Prostate gland (tissue), 2 donors: ENCODE measurements around the gene CRTC2. TPM values are rescaled to one million over a fixed set of nuclear protein-coding genes. Genes with fewer than 3 reads are reported as not detected.
"Not testable (repeated sequence)": the region's sequence is repeated elsewhere in the genome, so short reads cannot be mapped to it uniquely, and the experiment has no call there.

Experiments used
- DNase-seq: peaks from one replicate; pipeline ENCODE4 v3.0.0-alpha.2; 2019; ENCODE audit warnings: low spot score
- H3K27ac ChIP-seq, 2 donors: fragments of 200-600 bp; sonication (generic); 2 replicates each; pipeline ENCODE4 v1.5.1; 2017 to 2019
- H3K27me3 ChIP-seq: fragments of 200-600 bp; sonication (generic); replicated peaks from 2 replicates; pipeline ENCODE4 v1.5.1; 2019; ENCODE audit not compliant: insufficient read depth
- H3K36me3 ChIP-seq, 2 donors: fragments of 200-600 bp; sonication (generic); 1 replicate in 1 of 2; 2 replicates in 1 of 2; pipeline versions ENCODE4 v1.5.1 to v1.8.1; 2017 to 2019
- H3K4me1 ChIP-seq: fragments of 200-600 bp; sonication (generic); replicated peaks from 2 replicates; pipeline ENCODE4 v1.5.1; 2019
- H3K4me3 ChIP-seq, 2 donors: fragments of 200-600 bp; sonication (generic); 2 replicates each; pipeline ENCODE4 v1.5.1; 2017 to 2019
- H3K9me3 ChIP-seq: fragments of 200-600 bp; sonication (generic); 2 replicates; pipeline ENCODE4 v1.5.1; 2017
- POLR2A ChIP-seq: fragments of 450-650 bp; IDR thresholded peaks from one replicate; pipeline ENCODE4 v1.6.1; 2016; ENCODE audit warnings: antibody characterized with exemption, mild to moderate bottlenecking
- POLR2AphosphoS5 ChIP-seq: sonication (generic); formaldehyde crosslinking; IDR thresholded peaks from one replicate; pipeline ENCODE4 v1.6.1; 2017; ENCODE audit warnings: antibody characterized with exemption
- WGBS: methylation state at CpG from one replicate; pipeline ENCODE4 v1.1.5; 2018; 5-methylcytosine and 5-hydroxymethylcytosine counted together
- intact Hi-C: fragments of 100-400 bp; cut with DNase I; formaldehyde crosslinking; loops from one replicate; pipeline ENCODE4 v1.14.2; 2022
- total RNA-seq, 2 donors: library from RNA; depleted of rRNA; stranded (reverse); fragments of >200 nt; gene quantifications; one replicate each; pipeline ENCODE4 v1.1.0, GENCODE V29; 2016
- TF ChIP-seq, protein P1 (sequence below), 4 experiments: fragments of 200-600 bp in 2 of 4; fragments of 450-650 bp in 2 of 4; sonication (generic) in 2 of 4; IDR thresholded peaks; 1 replicate in 3 of 4; 2 replicates in 1 of 4; pipeline ENCODE4 v1.5.1; 2016 to 2019; ENCODE audit warnings: antibody characterized with exemption in 4 of 4, mild to moderate bottlenecking in 2 of 4, moderate library complexity in 2 of 4

Gene CRTC2
- total RNA-seq, 2 donors from 2014 or later: 18.5 to 30.2 TPM

DNA sequence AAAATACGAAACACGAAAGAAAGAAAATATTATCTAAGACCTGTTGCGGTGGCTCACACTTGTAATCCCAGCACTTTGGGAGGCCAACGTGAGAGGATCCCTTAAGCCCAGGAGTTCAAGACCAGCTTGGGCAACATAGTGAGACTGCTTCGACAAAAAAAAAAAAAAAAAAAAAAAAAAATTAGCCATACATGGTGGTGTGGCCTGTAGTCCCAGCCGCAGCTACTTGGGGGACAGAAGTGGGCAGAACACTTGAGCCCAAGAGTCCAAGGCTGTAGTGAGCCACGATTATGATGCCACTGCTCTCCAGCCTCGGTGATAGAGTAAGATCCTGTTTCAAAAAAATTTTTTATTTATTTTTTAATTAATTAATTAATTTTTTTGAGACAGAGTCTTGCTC lies 29.2 kb upstream of the CRTC2 start:
- no peak overlapping the region for H3K27ac ChIP-seq
- H3K27me3 ChIP-seq: no peaks in the 10 kb centered on the region
- TF ChIP-seq, protein P1, sequence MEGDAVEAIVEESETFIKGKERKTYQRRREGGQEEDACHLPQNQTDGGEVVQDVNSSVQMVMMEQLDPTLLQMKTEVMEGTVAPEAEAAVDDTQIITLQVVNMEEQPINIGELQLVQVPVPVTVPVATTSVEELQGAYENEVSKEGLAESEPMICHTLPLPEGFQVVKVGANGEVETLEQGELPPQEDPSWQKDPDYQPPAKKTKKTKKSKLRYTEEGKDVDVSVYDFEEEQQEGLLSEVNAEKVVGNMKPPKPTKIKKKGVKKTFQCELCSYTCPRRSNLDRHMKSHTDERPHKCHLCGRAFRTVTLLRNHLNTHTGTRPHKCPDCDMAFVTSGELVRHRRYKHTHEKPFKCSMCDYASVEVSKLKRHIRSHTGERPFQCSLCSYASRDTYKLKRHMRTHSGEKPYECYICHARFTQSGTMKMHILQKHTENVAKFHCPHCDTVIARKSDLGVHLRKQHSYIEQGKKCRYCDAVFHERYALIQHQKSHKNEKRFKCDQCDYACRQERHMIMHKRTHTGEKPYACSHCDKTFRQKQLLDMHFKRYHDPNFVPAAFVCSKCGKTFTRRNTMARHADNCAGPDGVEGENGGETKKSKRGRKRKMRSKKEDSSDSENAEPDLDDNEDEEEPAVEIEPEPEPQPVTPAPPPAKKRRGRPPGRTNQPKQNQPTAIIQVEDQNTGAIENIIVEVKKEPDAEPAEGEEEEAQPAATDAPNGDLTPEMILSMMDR (IDR thresholded peaks at IDR 0.05): no peak
- TF ChIP-seq POLR2AphosphoS5 (no peak), POLR2A (no peak)
- H3K36me3 ChIP-seq: no peaks in the 10 kb centered on the region
- H3K9me3 ChIP-seq: no peaks in the 10 kb centered on the region
- H3K4me1 ChIP-seq: no peaks in the 10 kb centered on the region
- no peak overlapping the region for H3K4me3 ChIP-seq
- WGBS: 83% methylated on average over 8 of the region's 8 CpGs
- no peak for DNase-seq
- intact Hi-C loops: loop anchor here (2.0 to 5.0 kb wide), 4 partner anchors 40 to 310 kb away; partner anchors contain the start of genes DENND4B and NPR1

DNA sequence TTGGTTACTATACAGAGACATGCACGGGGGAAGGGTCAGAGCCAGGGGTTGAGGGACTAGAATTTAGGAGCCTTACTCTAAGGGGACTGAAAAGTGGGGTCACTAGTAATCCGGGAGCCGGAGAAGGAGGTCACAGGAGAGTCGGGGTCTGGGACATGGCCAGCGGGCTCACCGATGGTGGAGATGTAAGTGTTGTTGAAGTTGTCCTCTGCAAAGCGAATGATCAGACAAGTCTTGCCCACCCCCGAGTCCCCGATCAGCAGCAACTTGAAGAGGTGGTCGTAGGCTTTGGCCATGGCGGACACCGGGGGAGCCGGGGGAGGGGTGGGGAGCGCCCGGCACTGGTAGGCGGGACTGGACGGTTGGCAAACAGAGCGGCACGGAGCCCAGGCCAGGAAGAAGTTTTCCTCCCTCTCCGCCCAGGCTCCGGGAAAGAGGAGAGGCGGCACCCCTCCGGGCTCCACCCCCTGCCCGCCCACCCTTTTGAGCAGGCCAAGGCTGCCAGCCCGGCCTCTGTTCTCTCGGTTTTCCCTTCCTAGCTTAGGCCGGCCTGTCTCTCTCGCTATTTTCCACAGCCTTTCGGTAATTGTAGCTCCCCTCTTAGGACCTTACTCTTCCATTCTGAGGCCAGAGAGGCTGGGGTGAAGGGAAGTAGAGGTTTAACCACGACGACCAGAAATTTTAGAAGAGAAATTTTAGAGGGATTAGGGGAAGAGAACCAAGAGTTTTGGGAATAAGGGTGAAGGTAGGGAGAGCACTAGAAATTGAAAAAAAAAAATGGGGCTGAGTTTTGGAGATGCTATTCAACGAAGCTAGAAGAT lies 27.7 kb upstream of the CRTC2 start, which contains the start of gene RAB13:
RAB13 (minus strand) TSS at position 399 of the 821 bp plus-strand sequence; CDS start at position 296, 103 bp downstream.
- Histone ChIP-seq H3K4me3 (peak within 1 kb of the TSS; percentile 40 to 63), H3K9me3 (no peaks in the 10 kb centered on the region), H3K4me1 (no peaks in the 10 kb centered on the region), H3K36me3 (no peaks in the 10 kb centered on the region), H3K27ac (peak within 1 kb of the TSS; percentile 89 to 95), H3K27me3 (no peaks in the 10 kb centered on the region)
- intact Hi-C loops: loop anchor here (2.0 to 5.0 kb wide), 4 partner anchors 39 to 309 kb away; partner anchors contain the start of genes DENND4B and NPR1
- WGBS: 1% methylated on average over 32 of the region's 32 CpGs
- DNase-seq: peak; percentile 90
- TF ChIP-seq POLR2A: peak; percentile 73
- TF ChIP-seq, protein P1 (IDR thresholded peaks at IDR 0.05): peak in 1 of 4 experiments; percentile 4
- TF ChIP-seq POLR2AphosphoS5: peak; percentile 63

DNA sequence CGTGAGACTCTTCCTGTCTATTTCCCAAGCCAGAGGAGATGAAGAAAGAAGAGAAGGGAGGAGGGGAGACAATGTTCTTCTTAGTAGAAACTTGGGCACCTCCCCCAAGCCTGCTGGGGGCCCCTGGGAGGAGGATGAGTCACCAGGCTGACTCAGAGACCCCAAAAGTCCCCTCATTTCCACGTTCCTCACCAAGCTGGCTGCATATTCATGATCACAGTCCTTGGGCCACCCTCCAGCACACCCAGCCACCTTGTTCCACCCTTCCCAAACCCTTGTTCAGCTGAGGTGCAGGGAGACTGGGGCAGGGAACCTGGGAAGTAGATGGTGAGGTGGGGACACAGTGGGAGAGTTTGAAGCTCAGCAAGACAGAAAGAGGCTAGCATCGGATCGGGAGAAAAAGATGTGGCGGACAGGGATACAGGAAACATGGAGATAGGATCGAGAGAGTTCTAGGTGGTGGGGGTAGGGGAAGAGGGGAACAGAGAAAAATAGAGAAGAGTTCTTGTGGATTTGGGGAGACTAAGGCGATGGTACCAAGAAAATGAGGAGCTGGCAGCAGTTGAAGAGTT lies 27.0 kb upstream of the CRTC2 start:
- intact Hi-C loops: loop anchor here (5.0 kb wide), 3 partner anchors 38 to 308 kb away; partner anchors contain the start of genes DENND4B and NPR1
- WGBS: 11% methylated on average over 7 of the region's 7 CpGs
- Histone ChIP-seq H3K27ac (peak overlapping the region; percentile 89 to 95), H3K36me3 (no peaks in the 10 kb centered on the region), H3K27me3 (no peaks in the 10 kb centered on the region), H3K4me1 (no peaks in the 10 kb centered on the region), H3K4me3 (peak overlapping the region; percentile 40 to 63), H3K9me3 (no peaks in the 10 kb centered on the region)
- TF ChIP-seq POLR2A: peak; percentile 18
- TF ChIP-seq, protein P1 (IDR thresholded peaks at IDR 0.05): no peak
- no peak for DNase-seq

DNA sequence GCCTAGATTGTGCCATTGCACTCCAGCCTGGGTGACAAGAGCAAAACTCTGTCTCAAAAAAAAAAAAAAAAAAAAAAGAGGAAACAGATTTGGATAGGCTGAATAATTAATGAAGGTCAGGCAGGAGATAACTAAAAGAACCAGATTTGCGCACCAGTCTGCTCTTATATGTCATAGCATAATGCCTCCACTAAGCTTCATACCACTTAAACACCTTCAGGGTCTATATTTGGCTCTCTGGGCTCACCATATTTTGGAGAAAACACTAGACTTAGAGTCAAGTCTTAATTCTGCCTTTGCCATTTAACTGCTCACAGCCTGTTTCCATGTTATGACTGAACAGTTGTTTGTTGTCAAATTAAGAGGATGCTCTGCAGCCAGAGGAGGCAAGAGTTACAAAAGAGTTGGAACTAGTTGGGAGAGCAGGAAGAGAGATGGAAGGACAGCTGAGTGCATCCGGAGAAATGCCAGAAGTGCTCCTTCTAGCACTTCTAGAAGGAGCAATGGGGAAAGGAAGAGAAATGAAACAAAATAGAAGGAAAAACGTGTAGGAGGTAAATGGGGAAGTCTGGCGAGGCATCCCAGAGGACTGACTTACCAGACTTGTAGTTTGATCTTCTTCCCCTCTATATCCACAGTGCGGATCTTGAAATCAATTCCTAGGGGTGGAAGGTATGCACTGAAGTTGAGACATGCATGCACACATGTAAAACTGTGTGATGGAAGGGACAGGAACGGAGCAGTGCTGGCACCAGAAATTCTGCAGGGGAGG lies 25.9 kb upstream of the CRTC2 start:
- 64% methylated on average over 6 of the region's 6 CpGs for WGBS
- H3K9me3 ChIP-seq: no peaks in the 10 kb centered on the region
- H3K4me3 ChIP-seq: no peak overlapping the region
- intact Hi-C loops: no loop called here
- H3K27me3 ChIP-seq: no peaks in the 10 kb centered on the region
- no peaks in the 10 kb centered on the region for H3K36me3 ChIP-seq
- peak overlapping the region in 1 of 2 donors; percentile 89 for H3K27ac ChIP-seq
- TF ChIP-seq POLR2AphosphoS5 (no peak), POLR2A (no peak)
- TF ChIP-seq, protein P1 (IDR thresholded peaks at IDR 0.05): no peak
- no peaks in the 10 kb centered on the region for H3K4me1 ChIP-seq
- no peak for DNase-seq

DNA sequence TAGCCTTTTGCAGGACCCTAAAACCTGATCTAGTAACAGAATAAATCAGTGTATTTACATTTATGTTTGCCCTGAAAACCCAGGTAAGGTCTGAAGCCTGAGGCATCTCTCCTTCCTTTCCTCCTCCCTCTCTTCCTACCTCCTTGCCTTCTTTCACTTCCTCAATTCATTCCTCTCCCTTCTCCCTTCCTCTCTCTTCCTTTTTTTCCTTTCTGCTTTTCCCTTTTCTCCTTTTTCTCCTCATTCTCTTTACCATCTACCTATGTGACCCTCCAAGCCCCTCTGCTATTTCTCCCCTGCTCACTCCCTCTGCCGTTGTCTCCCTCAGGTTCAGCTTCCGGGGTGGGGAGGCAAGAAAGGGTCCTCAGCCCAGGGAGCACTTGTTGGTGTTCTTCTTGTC lies 23.3 kb upstream of the CRTC2 start:
- intact Hi-C loops, H3K27ac ChIP-seq, H3K4me3 ChIP-seq, H3K4me1 ChIP-seq, H3K9me3 ChIP-seq, DNase-seq, H3K27me3 ChIP-seq, H3K36me3 ChIP-seq: not testable (repeated sequence)
- WGBS: 98% methylated on average over 2 of the region's 2 CpGs

DNA sequence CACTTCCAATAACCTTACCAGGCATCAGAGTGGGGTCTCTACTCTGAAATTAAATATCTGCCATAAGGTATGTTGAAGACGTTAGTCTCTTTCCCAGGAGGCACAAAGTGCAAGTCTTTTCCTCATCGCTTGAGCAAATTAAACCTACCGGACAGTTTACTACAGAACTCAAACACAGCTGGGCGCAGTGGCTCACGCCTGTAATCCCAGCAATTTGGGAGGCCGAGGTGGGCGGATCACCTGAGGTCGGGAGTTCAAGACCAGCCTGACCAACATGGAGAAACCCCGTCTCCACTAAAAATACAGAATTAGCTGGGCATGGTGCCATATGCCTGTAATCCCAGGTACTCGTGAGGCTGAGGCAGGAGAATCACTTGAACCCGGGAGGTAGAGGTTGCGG lies 20.7 kb upstream of the CRTC2 start:
- H3K4me1 ChIP-seq, intact Hi-C loops, H3K27ac ChIP-seq, DNase-seq, H3K27me3 ChIP-seq, H3K9me3 ChIP-seq, H3K4me3 ChIP-seq, H3K36me3 ChIP-seq: not testable (repeated sequence)
- 92% methylated on average over 12 of the region's 12 CpGs for WGBS
